ENCODE data around the gene ARHGDIA.

Gene ARHGDIA

DNA sequence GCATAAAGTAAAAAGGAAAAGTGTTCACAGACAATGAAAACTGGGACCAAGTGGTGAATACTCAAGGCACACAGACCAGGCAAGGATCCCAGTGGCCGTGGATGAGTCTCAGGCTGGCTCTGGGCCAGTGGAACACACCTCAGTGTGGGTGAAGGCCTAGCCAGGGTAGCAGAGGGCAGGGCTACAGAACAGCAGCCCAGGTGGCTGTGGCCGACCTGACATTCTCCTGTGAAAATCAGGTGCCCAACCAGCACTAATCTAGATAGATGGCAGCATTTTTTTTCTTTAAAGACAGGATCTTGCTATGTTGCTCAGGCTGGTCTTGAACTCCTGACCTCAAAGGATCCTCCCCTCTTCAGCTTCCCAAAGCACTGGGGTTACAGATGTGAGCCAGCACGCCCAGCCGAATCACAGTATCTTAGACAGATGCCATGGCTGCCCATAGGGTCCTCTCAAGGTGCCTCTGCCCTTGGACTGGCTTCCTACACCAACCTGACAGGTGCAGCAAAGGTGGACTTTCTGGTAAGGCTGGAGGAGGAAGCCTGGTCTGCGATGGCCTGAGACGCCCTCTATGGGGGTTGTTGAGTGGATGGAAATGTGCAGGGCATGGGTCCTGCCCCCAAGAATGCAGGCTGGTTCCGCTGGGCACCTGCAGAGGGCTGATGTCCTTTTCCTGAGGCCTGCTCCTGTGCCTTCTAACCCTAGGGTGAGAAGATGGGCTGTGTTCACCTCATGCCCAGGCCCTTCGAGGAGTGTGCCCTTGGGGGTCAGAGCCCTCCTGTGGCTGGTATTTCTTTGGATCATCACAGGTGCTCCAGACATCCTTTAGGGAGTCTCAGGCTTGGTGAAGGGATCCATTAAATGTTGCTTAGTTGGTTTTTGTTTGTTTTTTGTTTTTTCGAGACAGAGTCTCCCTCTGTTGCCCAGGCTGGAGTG, 7.0 kb downstream of the ARHGDIA start:
- peak; percentile 48 for DNase-seq (ENCODE audit: low spot score)

DNA sequence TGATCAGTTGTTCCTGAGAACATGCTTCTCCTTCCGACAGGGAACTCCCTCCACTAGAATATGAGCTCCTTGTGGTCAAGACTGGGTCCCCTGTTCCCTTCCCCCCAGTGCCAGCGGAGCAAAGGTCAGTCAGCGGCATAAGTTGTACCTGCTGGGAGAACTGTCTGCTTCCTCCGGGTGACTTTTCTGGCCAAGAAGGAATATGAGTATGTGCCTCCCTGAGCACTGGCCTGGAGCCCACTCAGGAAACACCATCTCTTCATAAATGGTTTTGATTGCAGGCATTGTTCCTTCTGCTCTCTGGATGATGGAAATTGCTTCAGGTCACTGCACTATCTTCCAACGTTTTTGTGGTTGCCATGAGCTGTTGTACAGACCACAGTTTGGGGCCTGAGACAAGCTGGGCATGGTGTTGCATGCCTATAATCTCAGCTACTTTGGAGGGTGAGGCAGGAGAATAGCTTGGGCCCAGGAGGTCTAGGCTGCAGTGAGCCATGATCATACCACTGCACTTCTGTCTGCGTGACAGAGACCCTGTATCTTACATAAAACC, 7.9 kb downstream of the ARHGDIA start:
- DNase-seq (ENCODE audit: low spot score), result no peak

DNA sequence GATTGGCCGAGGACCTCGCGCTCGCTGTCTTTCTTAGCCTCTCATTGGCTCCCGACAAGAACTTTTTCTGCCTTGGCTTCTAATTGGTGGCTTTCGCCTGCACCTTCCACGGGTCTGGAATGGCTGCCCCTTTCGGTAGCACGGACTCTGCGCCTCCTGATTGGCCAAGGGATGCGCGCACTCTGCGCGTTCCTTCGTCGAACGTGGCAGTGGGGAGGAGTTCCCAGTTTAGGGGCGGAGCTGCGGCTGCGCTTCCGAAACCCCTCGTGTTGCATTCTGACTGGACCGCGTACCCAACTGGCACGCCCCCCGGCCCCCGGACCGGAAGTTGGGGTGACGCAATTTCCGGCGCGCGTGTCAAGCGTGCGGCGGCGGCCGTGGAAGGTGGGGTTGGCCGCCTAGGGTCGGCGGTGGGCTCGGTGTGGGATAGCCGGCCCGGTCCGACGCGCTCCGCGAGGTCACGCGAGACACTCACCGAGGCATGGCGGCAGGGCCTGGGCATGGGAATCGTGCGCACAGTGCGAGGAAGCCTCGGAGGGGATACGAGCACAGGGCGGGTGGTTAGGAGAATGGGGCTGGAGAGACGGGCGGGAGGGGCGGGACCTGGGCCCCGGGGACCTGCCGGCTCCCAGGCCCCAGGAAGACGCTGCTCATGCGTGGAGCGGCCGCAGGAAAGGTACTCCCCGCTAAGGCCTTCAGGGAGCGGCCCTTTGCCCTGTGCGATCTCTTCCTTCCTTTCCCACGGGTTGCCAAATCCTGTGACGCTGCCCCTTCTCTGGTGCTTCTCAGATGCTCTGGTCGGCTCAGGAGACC, 10.2 kb downstream of the ARHGDIA start:
- peak; percentile 100 for DNase-seq (ENCODE audit: low spot score)

DNA sequence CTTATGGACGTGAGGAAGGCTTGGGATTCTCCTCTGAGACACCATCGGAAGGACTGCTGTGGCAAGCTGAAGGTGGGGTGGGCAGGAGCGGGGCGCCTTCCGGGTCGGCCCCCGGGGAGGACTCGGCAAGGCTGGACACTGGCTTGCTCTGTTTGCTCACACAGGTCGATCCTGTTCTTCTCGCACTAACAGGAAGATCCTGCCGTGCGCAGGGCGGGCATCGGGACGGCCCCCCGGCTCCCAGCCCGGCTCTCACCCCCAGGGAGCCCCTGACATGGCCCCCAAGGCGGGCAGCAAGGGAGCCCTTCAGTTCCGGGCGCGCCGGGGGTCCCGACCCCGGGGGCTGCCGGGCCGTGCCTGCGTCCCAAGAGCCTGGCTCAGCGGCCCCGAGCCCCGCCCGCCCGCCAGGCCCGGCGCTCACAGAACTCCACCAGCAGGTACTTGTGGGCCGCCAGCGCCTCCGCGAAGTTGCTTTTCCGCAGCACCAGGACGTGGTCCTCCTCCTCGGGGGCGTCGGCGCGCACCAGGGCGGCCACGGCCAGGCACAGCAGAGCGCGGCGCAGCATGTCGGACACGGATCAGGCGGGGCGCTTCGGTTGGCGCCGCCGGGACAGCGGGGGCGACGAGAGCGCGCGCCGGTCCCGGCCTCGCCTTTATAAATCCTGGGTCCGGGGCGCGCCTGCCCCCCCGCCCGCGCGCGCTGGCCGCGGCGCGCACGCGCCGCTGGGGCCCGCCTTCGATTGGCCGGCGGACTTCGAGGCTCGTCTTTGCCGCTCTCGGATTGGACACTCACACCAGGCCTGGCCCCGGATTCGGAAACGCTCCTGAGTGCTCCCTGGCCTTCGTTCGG, 11.0 kb downstream of the ARHGDIA start, which contains the start of gene P4HB:
P4HB (minus strand) TSS at position 630 of the 850 bp plus-strand sequence; CDS start at position 566, 64 bp downstream.
- no peak for DNase-seq (ENCODE audit: low spot score)

DNA sequence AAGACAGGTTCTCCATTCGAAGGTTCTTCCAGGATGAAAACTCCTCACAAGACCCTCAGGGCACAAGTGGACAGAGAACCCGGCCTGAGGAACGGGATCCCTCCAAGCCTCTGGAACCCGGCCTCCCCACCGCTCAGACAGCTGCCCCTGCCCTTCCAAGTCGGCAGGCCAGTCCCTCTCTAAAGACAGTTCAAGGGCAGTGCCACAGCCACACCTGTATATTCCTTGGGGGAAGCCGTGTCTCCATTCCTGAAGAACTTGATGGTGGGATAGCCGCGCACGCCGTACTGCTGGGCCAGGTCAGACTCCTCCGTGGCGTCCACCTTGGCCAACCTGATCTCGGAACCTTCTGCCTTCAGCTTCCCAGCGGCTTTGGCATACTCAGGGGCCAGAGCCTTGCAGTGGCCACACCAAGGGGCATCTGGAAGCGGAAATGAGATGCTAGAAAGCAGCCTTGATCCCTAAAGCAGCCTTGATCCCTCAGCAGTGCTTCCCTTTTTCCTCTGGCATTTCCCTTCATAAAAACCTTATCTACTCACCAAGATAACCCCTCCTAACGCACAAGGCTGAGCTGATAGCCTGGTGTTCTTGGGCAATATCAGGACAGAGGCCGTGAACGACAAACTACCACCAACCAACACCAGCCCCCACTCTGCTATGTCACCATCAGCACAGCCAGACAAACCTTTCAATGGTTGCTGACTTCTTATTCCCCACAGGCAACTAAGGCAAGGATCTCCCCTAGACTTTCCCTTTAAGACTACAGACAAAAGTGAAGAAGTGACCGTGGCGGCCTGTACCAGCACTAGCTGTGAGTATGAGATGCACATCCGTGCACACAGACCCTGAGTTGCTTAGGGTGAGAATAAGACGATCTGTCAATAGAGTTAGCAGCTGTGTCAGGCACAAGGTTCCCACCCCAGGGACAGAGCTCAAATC, 11.9 kb downstream of the ARHGDIA start:
- peak; percentile 45 for DNase-seq (ENCODE audit: low spot score)

DNA sequence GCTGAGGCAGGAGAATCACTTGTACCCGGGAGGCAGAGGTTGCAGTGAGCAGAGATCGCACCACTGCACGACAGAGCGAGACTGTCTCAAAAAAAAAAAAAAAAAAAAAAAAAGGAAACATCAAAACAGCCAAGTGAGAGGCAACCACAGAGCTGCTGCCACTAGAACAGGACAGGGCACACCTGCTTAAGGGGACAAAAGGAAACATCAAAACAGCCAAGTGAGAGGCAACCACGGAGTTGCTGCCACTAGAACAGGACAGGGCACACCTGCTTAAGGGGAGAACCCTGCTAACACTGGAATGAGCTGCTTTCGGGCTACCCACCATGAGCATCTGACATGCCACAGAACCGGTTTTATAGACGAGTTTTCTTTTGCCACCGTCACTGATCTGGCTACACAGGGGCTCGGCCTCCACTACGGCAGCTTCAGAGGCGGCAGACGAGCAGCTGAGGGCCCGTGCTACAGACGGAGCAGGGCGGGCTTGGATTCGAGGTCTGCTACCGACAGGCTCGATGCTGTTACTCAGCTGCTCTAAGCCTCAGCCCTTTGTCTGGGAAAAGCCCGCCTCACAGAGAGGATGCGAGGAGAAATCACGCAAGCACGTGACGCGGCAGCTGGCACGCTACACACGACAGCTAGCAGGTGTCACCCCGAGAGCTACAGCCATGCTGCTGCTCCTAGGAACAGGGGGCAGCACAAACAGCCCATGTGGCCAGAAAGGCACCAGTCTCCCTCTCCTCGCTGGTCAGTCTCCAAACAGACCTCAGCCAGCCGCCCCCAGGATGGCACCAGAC, 12.8 kb downstream of the ARHGDIA start:
- peak; percentile 49 for DNase-seq (ENCODE audit: low spot score)

DNA sequence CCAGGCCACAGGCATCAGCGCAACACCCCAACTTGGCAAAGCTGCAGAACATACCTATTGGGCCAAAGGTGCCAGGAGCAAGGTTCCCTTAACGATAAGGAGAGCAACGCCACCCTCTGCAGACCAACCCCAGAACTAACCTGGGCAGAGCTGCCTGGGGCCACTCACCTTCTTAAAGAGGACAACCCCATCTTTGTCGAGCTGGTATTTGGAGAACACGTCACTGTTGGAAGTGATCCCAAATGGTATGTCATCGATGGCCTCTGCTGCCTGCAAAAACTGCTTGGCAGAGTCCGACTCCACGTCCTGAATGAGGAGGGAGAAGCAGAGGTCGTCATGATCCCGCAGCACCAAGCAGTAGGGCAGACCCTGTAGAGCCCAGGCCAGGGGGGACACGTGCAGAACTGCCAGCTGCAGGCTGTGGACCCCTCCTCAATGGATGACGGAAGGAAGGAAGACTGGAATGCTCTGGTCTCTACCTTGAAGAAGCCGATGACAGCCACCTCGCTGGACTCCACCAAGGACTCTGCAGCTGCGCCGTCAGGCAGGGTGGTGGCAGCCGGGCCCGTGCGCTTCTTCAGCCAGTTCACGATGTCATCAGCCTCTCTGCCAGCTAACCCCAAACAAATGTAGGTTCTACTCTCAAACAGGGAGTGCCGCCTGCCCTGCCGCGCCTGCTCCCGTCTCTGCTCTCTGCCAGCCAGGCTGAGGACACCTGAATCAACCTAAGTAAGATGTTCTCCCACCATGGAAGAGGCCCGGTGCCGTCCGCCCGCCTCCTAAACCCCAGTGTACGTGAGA, 16.0 kb downstream of the ARHGDIA start:
- no peak for DNase-seq (ENCODE audit: low spot score)

DNA sequence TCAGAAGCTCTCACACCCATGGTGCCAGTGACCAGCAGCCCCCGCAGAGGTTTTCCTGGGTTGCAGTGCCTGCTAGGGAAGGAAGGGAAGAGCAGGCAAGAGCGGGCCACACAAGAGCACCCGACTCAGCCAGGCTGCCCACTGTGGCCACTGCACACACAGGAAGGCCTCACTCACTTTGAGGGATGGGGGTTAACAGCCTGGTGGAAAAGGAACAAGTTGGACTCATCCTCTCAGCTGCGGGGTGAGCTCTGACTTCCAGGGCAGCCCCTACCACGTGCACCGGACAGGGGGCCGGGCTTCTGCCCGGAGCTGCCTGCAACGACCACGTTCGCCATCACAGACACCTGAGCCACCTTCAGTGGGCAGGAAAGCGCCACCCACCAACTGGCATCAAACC, 18.9 kb downstream of the ARHGDIA start:
- no peak for DNase-seq (ENCODE audit: low spot score)

DNA sequence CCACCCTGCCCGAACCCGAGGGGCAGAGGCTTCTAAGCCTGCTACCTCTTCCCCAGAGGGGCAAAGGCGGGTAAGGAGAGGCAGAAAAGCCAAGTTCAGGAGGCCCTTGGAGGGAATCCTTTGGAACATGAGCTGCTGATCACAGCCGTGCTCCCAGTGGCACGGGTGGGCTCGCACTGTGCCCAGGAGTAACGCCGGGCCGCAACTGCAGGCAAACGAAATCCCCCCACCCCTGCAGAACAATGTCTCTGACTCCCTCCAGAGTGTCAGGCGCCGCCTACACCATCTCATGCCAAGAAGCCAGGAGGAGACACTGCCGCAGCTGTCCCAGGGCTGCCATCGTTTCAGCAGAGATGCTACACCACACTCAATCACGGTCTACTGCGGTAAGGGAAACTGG, 19.7 kb downstream of the ARHGDIA start:
- DNase-seq (ENCODE audit: low spot score), result no peak

DNA sequence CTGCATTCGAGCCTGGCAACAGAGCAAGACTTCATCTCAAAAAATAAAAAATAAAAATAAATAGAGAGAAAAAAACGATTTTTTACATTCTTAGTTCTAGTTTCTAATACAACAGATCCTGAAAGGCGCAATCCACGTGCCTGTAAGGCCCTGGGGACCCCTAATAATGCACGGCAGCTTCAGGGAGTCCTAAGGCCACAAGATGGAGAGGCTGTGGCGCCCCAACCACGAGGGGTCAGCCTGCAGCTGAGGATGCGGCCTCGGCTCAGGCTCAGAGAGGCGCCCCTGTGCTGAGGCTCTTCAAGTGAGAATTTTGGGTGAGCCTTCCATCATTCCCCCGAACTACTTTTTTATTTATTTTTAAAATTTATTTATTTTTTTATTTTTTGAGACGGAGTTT, 21.7 kb downstream of the ARHGDIA start:
- DNase-seq (ENCODE audit: low spot score), result no peak

DNA sequence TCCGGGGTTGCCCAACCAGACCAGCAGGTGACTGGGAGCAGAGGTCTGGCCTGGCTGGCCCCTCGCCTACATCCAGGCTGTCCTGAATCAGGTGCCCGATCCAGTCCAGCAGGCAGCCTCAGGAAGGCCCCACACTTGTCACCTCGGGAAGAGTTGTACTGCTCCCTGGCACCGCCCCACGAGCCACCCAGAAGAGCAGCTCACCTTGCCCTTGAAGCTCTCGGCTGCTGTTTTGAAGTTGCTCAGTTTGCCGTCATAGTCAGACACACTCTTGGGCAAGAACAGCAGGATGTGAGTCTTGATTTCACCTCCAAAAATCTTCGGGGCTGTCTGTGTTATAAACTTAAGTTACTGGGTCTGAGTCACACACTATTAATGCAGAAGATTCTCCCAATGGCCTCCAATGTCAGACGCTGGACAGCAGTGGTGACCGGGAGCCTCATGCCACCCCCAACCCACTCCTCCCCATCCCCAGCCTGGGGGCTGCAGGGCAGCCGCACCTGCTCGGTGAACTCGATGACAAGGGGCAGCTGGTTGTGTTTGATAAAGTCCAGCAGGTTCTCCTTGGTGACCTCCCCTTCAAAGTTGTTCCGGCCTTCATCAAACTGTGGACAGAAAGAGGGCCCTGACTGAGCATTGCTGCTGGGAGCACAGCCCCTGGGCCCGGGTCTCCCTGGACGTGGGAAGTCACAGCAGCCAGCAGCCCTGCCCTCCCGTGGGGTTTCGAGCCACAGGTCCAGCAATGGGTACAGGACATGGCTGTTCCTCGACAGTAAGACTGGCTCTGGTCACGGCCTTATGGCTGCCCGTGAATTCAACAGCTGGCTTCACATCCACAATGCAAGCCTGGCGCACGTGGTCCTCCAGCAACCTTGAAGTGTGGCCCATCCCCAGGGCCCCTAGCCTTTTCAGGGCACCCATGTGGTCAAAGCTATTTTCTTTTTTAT, 24.1 kb downstream of the ARHGDIA start:
- DNase-seq (ENCODE audit: low spot score), result no peak

DNA sequence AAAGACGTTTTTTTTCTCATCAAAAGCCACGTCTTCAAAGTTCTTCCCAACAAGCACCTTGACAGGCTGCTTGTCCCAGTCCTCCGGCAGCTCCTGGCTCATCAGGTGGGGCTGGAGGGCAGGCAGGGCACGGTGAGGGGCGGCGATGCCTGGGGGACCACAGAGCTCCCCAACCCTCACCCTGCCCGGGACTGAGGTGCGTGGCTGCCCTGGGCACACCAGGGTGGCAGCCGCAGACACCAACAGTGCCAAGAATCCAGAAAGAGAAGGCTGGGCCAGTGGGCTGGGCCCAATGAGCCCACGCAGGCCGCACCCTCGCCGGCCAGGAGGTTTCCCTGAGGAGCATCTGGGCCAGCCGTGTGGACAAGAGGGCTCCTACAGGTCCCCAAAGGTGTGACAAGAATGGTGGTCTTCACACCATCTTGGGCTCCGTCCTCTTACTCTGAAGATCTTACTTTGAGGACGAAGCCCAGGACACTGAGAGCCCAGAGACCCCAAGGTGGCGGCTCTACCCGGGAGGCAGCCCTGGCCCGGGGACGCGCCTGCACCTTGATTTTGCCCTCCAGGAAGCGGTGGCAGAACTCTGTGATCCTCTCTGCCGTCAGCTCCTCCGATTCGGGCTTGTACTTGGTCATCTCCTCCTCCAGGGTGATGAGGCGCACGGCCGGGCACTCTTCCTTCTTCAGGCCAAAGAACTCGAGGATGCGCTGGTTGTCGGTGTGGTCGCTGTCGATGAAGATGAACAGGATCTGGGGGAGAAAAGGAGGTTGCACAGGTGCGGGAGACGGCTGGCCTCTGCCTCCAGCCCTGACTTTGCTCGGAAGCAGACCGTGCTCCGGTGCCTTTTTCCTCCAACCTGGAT, 25.0 kb downstream of the ARHGDIA start:
- DNase-seq (ENCODE audit: low spot score), result no peak

DNA sequence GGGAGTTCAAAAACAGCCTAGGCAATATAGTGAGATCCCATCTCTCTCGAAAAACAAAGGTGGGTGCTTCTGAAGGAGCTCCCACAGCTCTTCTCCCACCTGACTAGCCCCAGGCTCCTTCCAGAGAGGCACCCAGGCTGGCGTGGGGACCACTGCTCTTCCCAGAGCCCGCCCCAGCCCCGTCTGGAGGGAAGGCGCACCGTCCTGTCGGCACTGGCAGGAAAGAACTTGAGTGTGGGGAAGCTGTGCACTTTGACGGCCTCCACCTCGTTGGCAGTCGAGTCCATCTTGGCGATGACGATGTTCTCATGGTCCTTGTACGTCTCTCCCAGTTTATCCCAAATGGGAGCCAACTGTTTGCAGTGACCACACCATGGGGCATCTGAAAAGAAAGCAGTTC, 25.8 kb downstream of the ARHGDIA start:
- no peak for DNase-seq (ENCODE audit: low spot score)

DNA sequence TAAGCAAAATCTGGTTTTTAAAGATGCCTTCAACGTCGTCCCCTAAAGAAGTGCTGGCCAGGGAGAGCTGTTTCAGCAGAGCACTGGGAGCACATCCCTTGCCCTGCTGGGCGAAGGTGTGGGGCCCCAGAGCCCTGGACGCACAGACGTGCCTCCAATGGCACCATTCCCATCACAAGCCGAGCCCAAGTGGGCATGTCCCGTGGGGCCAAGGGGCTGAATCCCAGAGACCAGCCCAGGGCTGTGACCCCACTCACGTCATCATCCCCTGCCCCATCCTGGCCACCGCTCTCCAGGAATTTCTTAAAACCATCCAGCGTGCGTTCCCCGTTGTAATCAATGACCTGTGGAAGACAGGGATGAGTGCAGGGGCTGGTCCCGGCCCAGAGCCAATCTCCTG, 26.2 kb downstream of the ARHGDIA start:
- no peak for DNase-seq (ENCODE audit: low spot score)

DNA sequence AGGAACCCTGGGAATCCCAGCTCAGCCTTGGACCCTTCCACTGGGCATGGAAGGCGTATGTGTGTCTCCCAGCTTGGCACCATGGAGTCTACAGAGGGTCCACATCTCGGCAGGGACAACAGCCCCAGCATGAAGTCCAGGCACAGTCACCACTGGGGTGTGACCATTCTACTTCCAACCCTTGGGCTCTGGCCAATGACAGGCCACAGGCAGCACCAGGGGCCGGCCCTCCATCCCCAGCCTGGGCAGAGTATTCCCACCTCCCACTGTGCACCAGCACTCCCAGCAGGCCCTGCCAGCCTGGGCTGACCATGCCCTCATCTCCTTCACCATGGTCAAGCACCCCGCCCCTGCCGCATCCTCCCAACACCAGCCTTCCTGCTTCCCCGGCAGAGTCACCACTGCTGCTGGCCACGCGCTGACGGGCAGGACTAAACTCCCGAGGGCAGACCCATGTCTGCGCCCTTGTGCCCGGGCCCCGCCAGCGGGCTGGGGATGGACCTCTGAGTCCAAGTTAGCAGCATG, 26.7 kb downstream of the ARHGDIA start:
- DNase-seq (ENCODE audit: low spot score), result no peak

DNA sequence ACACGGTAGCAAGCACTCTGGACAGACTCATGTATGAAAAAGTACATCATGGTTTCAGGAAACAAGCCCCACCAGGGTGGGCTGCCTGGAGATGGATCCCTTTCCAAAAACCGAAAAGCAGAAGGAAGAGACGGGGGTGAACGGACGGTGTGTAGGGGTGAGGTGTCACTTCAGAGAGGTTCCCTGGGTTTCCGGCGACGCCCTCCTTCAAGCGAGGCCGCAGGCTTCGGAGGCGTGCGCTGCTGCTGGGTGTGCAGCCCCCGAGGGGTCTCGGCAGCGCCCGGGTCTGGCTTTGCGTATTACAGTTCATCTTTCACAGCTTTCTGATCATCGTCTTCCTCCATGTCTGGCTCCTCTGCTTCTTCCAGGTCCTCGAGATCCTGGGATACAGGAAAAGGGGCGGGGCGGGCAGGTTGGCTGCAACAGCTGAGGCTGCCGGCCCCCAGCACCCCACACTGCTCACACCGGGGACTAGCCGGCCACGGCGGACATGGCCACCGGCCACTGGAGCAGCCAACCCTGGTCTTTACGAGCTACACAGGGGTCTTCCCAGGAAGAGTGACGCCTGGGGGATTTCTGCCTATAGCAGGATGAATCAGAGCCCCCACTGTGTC, 27.3 kb downstream of the ARHGDIA start:
- DNase-seq (ENCODE audit: low spot score), result no peak
